WTC11 (cell line): ENCODE results near the gene SRGN. TPM values are rescaled to one million over a fixed set of nuclear protein-coding genes. Genes with fewer than 3 reads are reported as not detected.

ENCODE experiments used
- ATAC-seq: fragments of 200-7000 bp; cut with Tn5 transposase; 2 replicates; pipeline ENCODE4 v1.10.0; 2021; ENCODE audit warnings: mild to moderate bottlenecking, moderate library complexity
- CTCF ChIA-PET: fragments of 300-600 bp; sonication (Branson Sonifier 250); formaldehyde crosslinking; loops from one replicate; lab custom pipeline; 2021; ENCODE audit warnings: antibody characterized with exemption; lab: Charles Lee
- POLR2A ChIA-PET: fragments of 350-600 bp; sonication (Branson Sonifier 250); formaldehyde crosslinking; loops from one replicate; lab custom pipeline; 2021; ENCODE audit warnings: antibody characterized with exemption; lab: Charles Lee
- DNase-seq: peaks from one replicate; pipeline ENCODE4 v3.0.0; 2021; ENCODE audit warnings: low spot score
- H3K27ac Mint-ChIP-seq: 2 replicates; pipeline ENCODE4 v1.8.0; 2021; ENCODE audit warnings: mixed read lengths
- H3K27me3 Mint-ChIP-seq: 2 replicates; pipeline ENCODE4 v1.8.0; 2021; ENCODE audit warnings: low read depth, mild to moderate bottlenecking, moderate library complexity, mixed read lengths
- H3K36me3 Mint-ChIP-seq: 2 replicates; pipeline ENCODE4 v1.8.0; 2021; ENCODE audit warnings: mixed read lengths
- H3K4me1 Mint-ChIP-seq: 2 replicates; pipeline ENCODE4 v1.8.0; 2022; ENCODE audit warnings: mixed read lengths
- H3K4me3 Mint-ChIP-seq: 2 replicates; pipeline ENCODE4 v1.8.0; 2021; ENCODE audit warnings: mild to moderate bottlenecking, moderate library complexity, mixed read lengths
- H3K9me3 Mint-ChIP-seq: 2 replicates; pipeline ENCODE4 v1.8.0; 2021; ENCODE audit warnings: mixed read lengths
- ATF2 ChIP-seq: sonication (generic); formaldehyde crosslinking; IDR thresholded peaks from 2 replicates; pipeline ENCODE4 v1.8.1; 2022; ENCODE audit warnings: low read depth, missing genetic modification reagents, borderline replicate concordance
- CDX4 ChIP-seq: fragments of 250-450 bp; sonication (Bioruptor Pico); IDR thresholded peaks from 2 replicates; pipeline ENCODE4 v1.9.0; 2021; ENCODE audit warnings: moderate library complexity, mild to moderate bottlenecking, inconsistent platforms, borderline replicate concordance
- CREB1 ChIP-seq: sonication (generic); formaldehyde crosslinking; IDR thresholded peaks from 2 replicates; pipeline ENCODE4 v1.8.0; 2023; ENCODE audit warnings: mild to moderate bottlenecking, missing genetic modification reagents
- FOXP4 ChIP-seq: sonication (generic); formaldehyde crosslinking; IDR thresholded peaks from 2 replicates; pipeline ENCODE4 v1.8.0; 2022; ENCODE audit warnings: mild to moderate bottlenecking, missing genetic modification reagents
- GRHL2 ChIP-seq: fragments of 250-450 bp; sonication (Bioruptor Pico); IDR thresholded peaks from 2 replicates; pipeline ENCODE4 v1.8.0; 2022; ENCODE audit warnings: mild to moderate bottlenecking, moderate library complexity; ENCODE audit not compliant: insufficient replicate concordance, severe bottlenecking
- HMGXB4 ChIP-seq: sonication (generic); formaldehyde crosslinking; IDR thresholded peaks from 2 replicates; pipeline ENCODE4 v1.8.1; 2023; ENCODE audit warnings: mild to moderate bottlenecking, moderate library complexity, missing genetic modification reagents
- JAZF1 ChIP-seq: fragments of 250-450 bp; sonication (Bioruptor Pico); IDR thresholded peaks from 2 replicates; pipeline ENCODE4 v1.9.0; 2021; ENCODE audit warnings: moderate library complexity, mild to moderate bottlenecking, inconsistent platforms
- JUN ChIP-seq: sonication (generic); formaldehyde crosslinking; IDR thresholded peaks from 2 replicates; pipeline ENCODE4 v1.8.0; 2023; ENCODE audit warnings: mild to moderate bottlenecking, missing genetic modification reagents
- MAX ChIP-seq: sonication (generic); formaldehyde crosslinking; IDR thresholded peaks from 2 replicates; pipeline ENCODE4 v1.8.0; 2022; ENCODE audit warnings: mild to moderate bottlenecking, missing genetic modification reagents
- NFATC4 ChIP-seq: fragments of 250-450 bp; sonication (Bioruptor Pico); IDR thresholded peaks from 2 replicates; pipeline ENCODE4 v1.9.0; 2021; ENCODE audit warnings: mild to moderate bottlenecking
- NR3C1 ChIP-seq: sonication (generic); formaldehyde crosslinking; conservative IDR thresholded peaks from 2 replicates; pipeline ENCODE4 v1.8.1; 2023; ENCODE audit warnings: low read depth, mild to moderate bottlenecking, missing genetic modification reagents
- RELA ChIP-seq: sonication (generic); formaldehyde crosslinking; IDR thresholded peaks from 2 replicates; pipeline ENCODE4 v1.8.1; 2022; ENCODE audit warnings: missing genetic modification reagents, mild to moderate bottlenecking, borderline replicate concordance
- SMAD4 ChIP-seq: sonication (generic); formaldehyde crosslinking; IDR thresholded peaks from 2 replicates; pipeline ENCODE4 v1.8.0; 2022; ENCODE audit warnings: mild to moderate bottlenecking, missing genetic modification reagents
- TCF7 ChIP-seq: sonication (generic); formaldehyde crosslinking; IDR thresholded peaks from 2 replicates; pipeline ENCODE4 v1.8.0; 2022; ENCODE audit warnings: mild to moderate bottlenecking, low read depth, missing genetic modification reagents, moderate library complexity
- ZMAT4 ChIP-seq: fragments of 250-450 bp; sonication (Bioruptor Pico); IDR thresholded peaks from 2 replicates; pipeline ENCODE4 v1.9.0; 2021; ENCODE audit warnings: mild to moderate bottlenecking
- ZNF396 ChIP-seq: fragments of 250-450 bp; sonication (Bioruptor Pico); IDR thresholded peaks from 2 replicates; pipeline ENCODE4 v1.8.0; 2021; ENCODE audit warnings: mild to moderate bottlenecking, moderate library complexity, borderline replicate concordance
- ZNF532 ChIP-seq: fragments of 250-450 bp; sonication (Bioruptor Pico); IDR thresholded peaks from 2 replicates; pipeline ENCODE4 v1.9.0; 2021; ENCODE audit warnings: mild to moderate bottlenecking, borderline replicate concordance
- ZNF671 ChIP-seq: fragments of 250-450 bp; sonication (Bioruptor Pico); IDR thresholded peaks from 2 replicates; pipeline ENCODE4 v1.8.0; 2021; ENCODE audit warnings: mild to moderate bottlenecking
- total RNA-seq: library from RNA; stranded (reverse); gene quantifications from 3 replicates; pipeline ENCODE4 v1.2.3, GENCODE V29; 2021

SRGN gene
- total RNA-seq, 1 experiment from 2014 or later, result 1.4 TPM

- ChIA-PET POLR2A (no interaction called here), CTCF (no interaction called here)
- Mint-ChIP-seq H3K27me3 (no peaks in the 10 kb centered on the region), H3K27ac (no peak overlapping the region), H3K9me3 (no peaks in the 10 kb centered on the region), H3K36me3 (no peaks in the 10 kb centered on the region), H3K4me3 (no peak overlapping the region), H3K4me1 (no peaks in the 10 kb centered on the region)
- ATAC-seq, result no peak
- TF ChIP-seq FOXP4, result no peak
- TF ChIP-seq ZNF532, result no peak
- TF ChIP-seq GRHL2 (CRISPR knock-in tag), result no peak
- TF ChIP-seq ZNF396 (CRISPR knock-in tag), result no peak
- no peak for TF ChIP-seq NR3C1
- no peak for TF ChIP-seq ATF2 (CRISPR knock-in tag)
- TF ChIP-seq HMGXB4 (CRISPR knock-in tag), result no peak
- TF ChIP-seq TCF7 (CRISPR knock-in tag), result no peak
- no peak for TF ChIP-seq ZMAT4 (CRISPR knock-in tag)
- TF ChIP-seq SMAD4, result no peak
- no peak for TF ChIP-seq MAX (CRISPR knock-in tag)
- TF ChIP-seq CREB1 (CRISPR knock-in tag), result no peak
- TF ChIP-seq JAZF1 (CRISPR knock-in tag), result no peak
- TF ChIP-seq CDX4, result no peak
- no peak for DNase-seq
These were observed 58.9 kb downstream of the SRGN start for GRCh38 chr10:69146759-69147158.

GRCh38 chr10:69151984-69152383, 64.1 kb downstream of the SRGN start:
- H3K36me3 Mint-ChIP-seq, result no peaks in the 10 kb centered on the region
- ChIA-PET POLR2A (interaction anchor here (0.6 kb wide), 1 partner anchor 708 kb away, joined by 3 read pairs; no protein-coding TSS in a partner anchor), CTCF (interaction anchor here (0.8 kb wide), 1 partner anchor 256 kb away, joined by 3 read pairs; no protein-coding TSS in a partner anchor)
- no peaks in the 10 kb centered on the region for H3K4me1 Mint-ChIP-seq
- TF ChIP-seq RELA (CRISPR knock-in tag) (no peak), ZNF671 (CRISPR knock-in tag) (no peak), JUN (CRISPR knock-in tag) (no peak), NFATC4 (CRISPR knock-in tag) (no peak)
- no peaks in the 10 kb centered on the region for H3K9me3 Mint-ChIP-seq
- H3K27me3 Mint-ChIP-seq, result no peaks in the 10 kb centered on the region
- ATAC-seq (no peak), DNase-seq (no peak)
- H3K4me3 Mint-ChIP-seq, result no peak overlapping the region
- no peak overlapping the region for H3K27ac Mint-ChIP-seq
